Endothelial cell of umbilical vein (primary cell): Measurements from ENCODE around the gene HOXB7. TPM values are rescaled to one million over a fixed set of nuclear protein-coding genes. Genes with fewer than 3 reads are reported as not detected.

ENCODE experiments used
- BruUV-seq: library from RNA; stranded (reverse); fragments of 400-500 nt; replicated peaks from 2 replicates; lab custom pipeline; 2021; lab: Mats Ljungman, UMichigan
- CTCF ChIA-PET: fragments of 300-600, 350-600 bp; sonication (Branson Sonifier 250); formaldehyde crosslinking; loops from one replicate; lab custom pipeline; 2021; ENCODE audit warnings: antibody characterized with exemption, inconsistent platforms; lab: Charles Lee
- POLR2A ChIA-PET: fragments of 300-600, 350-600 bp; sonication (Branson Sonifier 250); formaldehyde crosslinking; loops from one replicate; lab custom pipeline; 2021; ENCODE audit warnings: antibody characterized with exemption, inconsistent platforms; lab: Charles Lee
- DNase-seq: peaks from one replicate; pipeline ENCODE4 v3.0.0-alpha.2; 2011; ENCODE audit warnings: low read depth, low spot score
- FAIRE-seq: peaks from 2 replicates; lab custom pipeline; 2011; peaks lifted over from hg19 to GRCh38; lab: Jason Lieb, UNC
- H2AFZ ChIP-seq: 2 replicates; pipeline ENCODE4 v1.6.0; 2012; ENCODE audit warnings: low read depth, low read length, control low read depth, inconsistent platforms
- H3K27ac ChIP-seq: 2 replicates; pipeline ENCODE4 v1.5.1; 2011; ENCODE audit warnings: low read depth, mild to moderate bottlenecking, control low read depth, low read length, moderate library complexity; ENCODE audit not compliant: insufficient read depth
- H3K27me3 ChIP-seq, 2 experiments: 2 replicates each; pipeline versions ENCODE4 v1.6.0 to v1.6.1; 2011; ENCODE audit warnings: low read length in 2 of 2, mixed read lengths in 1 of 2; ENCODE audit not compliant: control insufficient read depth in 2 of 2, insufficient read depth in 2 of 2
- H3K36me3 ChIP-seq, 2 experiments: 2 replicates in 1 of 2; 3 replicates in 1 of 2; pipeline ENCODE4 v1.5.1; 2011; ENCODE audit warnings: low read length in 2 of 2, mild to moderate bottlenecking in 1 of 2, moderate library complexity in 1 of 2; ENCODE audit not compliant: control insufficient read depth in 2 of 2, insufficient read depth in 2 of 2; ENCODE audit errors: extremely low read depth in 1 of 2
- H3K4me1 ChIP-seq: 3 replicates; pipeline ENCODE4 v1.5.1; 2011; ENCODE audit warnings: mild to moderate bottlenecking, low read length; ENCODE audit not compliant: control insufficient read depth, insufficient read depth; ENCODE audit errors: extremely low read depth
- H3K4me2 ChIP-seq: 2 replicates; pipeline ENCODE4 v1.6.1; 2011; ENCODE audit warnings: low read length, control low read depth, mixed read lengths; ENCODE audit not compliant: insufficient read depth
- H3K4me3 ChIP-seq, 3 experiments: fragments of 200-600 bp in 1 of 3; sonication (generic), shearing (Covaris generic) in 1 of 3; replicated peaks in 1 of 3; 2 replicates each; pipeline ENCODE4 v1.5.1; 2011 to 2016; ENCODE audit warnings: control low read depth in 3 of 3, low read length in 3 of 3, mild to moderate bottlenecking in 2 of 3, inconsistent platforms in 1 of 3, low read depth in 1 of 3, moderate library complexity in 1 of 3; ENCODE audit not compliant: insufficient read depth in 1 of 3
- H3K79me2 ChIP-seq: 2 replicates; pipeline ENCODE4 v1.6.0; 2012; ENCODE audit warnings: low read length, inconsistent platforms; ENCODE audit not compliant: control insufficient read depth, insufficient read depth
- H3K9ac ChIP-seq: replicated peaks from 2 replicates; pipeline ENCODE3; 2011; ENCODE audit warnings: low read length, control low read depth; ENCODE audit not compliant: insufficient read depth; ENCODE audit errors: extremely low read depth
- H3K9me1 ChIP-seq: replicated peaks from 3 replicates; pipeline ENCODE4 v1.6.0; 2011; ENCODE audit warnings: mild to moderate bottlenecking, low read length; ENCODE audit not compliant: control insufficient read depth, insufficient read depth; ENCODE audit errors: extremely low read depth
- H3K9me3 ChIP-seq: replicated peaks from 2 replicates; pipeline ENCODE4 v1.5.1; 2012; ENCODE audit warnings: low read length, inconsistent platforms; ENCODE audit not compliant: control insufficient read depth, insufficient read depth
- H4K20me1 ChIP-seq: replicated peaks from 2 replicates; pipeline ENCODE3; 2011; ENCODE audit warnings: mild to moderate bottlenecking, low read length; ENCODE audit not compliant: control insufficient read depth, insufficient read depth; ENCODE audit errors: extremely low read depth
- CTCF ChIP-seq, 2 donors: IDR thresholded peaks; 1 replicate in 1 of 2; 2 replicates in 1 of 2; pipeline ENCODE4 v1.5.1; 2011; ENCODE audit warnings: low read length in 2 of 2, mild to moderate bottlenecking in 2 of 2, moderate library complexity in 2 of 2, control low read depth in 1 of 2, inconsistent platforms in 1 of 2, low read depth in 1 of 2; ENCODE audit not compliant: insufficient read depth in 1 of 2; ENCODE audit errors: extremely low read depth in 1 of 2
- EZH2 ChIP-seq: IDR thresholded peaks from 2 replicates; pipeline ENCODE4 v1.6.1; 2012; ENCODE audit warnings: borderline replicate concordance, low read depth, mild to moderate bottlenecking, moderate library complexity, low read length, inconsistent platforms; ENCODE audit not compliant: severe bottlenecking
- FOS ChIP-seq: IDR thresholded peaks from 2 replicates; pipeline ENCODE4 v1.6.1; 2011; ENCODE audit warnings: mild to moderate bottlenecking, low read length, moderate library complexity, borderline replicate concordance; ENCODE audit not compliant: insufficient read depth
- GATA2 ChIP-seq: IDR thresholded peaks from 2 replicates; pipeline ENCODE4 v1.7.0; 2011; ENCODE audit warnings: low read depth, mild to moderate bottlenecking, moderate library complexity, mixed read lengths, low read length; ENCODE audit not compliant: insufficient read length, insufficient read depth
- JUN ChIP-seq: IDR thresholded peaks from 2 replicates; pipeline ENCODE4 v1.6.1; 2011; ENCODE audit warnings: borderline replicate concordance, low read depth; ENCODE audit not compliant: insufficient read length, insufficient read depth
- dilution Hi-C: fragments of 300-500 bp; cut with MboI; formaldehyde crosslinking; loops from one replicate; pipeline ENCODE4 v1.15.0; 2019; ENCODE audit warnings: low sequenced_read_pairs; ENCODE audit not compliant: extremely low pct_ligation_motif_present
- intact Hi-C: fragments of 100-400 bp; cut with micrococcal nuclease; formaldehyde crosslinking; loops from one replicate; pipeline ENCODE4 v1.10.0; 2022
- polyA plus RNA-seq, 4 experiments: library from polyadenylated mRNA; depleted of rRNA in 3 of 4; stranded (reverse) in 3 of 4; unstranded in 1 of 4; fragments of >200 nt; gene quantifications; 2 replicates each; pipeline versions ENCODE4 v1.2.1 to v1.2.3, GENCODE V29; 2011 to 2012; ENCODE audit warnings: missing spikeins in 1 of 4
- total RNA-seq: library from RNA; stranded (reverse); gene quantifications from 2 replicates; pipeline ENCODE4 v1.2.3, GENCODE V29; 2021

Gene HOXB7
- total and polyA plus RNA-seq, 2 donors (not counting 3 experiments of a cell fraction or from before 2014, with no cell fraction given), result 23.5 to 24.5 TPM

GRCh38 chr17:48626245-48627117, 15.7 kb upstream of the HOXB7 start, which contains the start of gene HOXB9:
Gene HOXB9, minus strand, starts transcription at chr17:48626358. Its CDS starts 89 bp downstream, at chr17:48626269.
- POLR2A ChIA-PET, result no interaction called here
- dilution Hi-C loops, result no loop called here
- no peaks in the 10 kb centered on the region for H3K9me1 ChIP-seq
- DNase-seq (peak; percentile 22), FAIRE-seq (peak; percentile 76)
- BruUV-seq, result no TSS peak
- H3K79me2 ChIP-seq, result no peaks in the 10 kb centered on the region
- CTCF ChIA-PET, result interaction anchor here (0.9 to 3.2 kb wide), 7 partner anchors 10 to 547 kb away, joined by 3 to 73 read pairs (median 4); no protein-coding TSS in a partner anchor
- H3K4me1 ChIP-seq, result peaks cover 13% of the 10 kb centered on the region
- peak within 1 kb of the TSS; percentile 86 for H2AFZ ChIP-seq
- peak within 1 kb of the TSS; percentile 82 for H3K4me2 ChIP-seq
- H3K27ac ChIP-seq, result no peak within 1 kb of the TSS
- no peaks in the 10 kb centered on the region for H3K9me3 ChIP-seq
- peaks cover 72 to 96% of the 10 kb centered on the region in 2 experiments for H3K27me3 ChIP-seq
- H3K36me3 ChIP-seq, result no peaks in the 10 kb centered on the region
- TF ChIP-seq JUN (no peak), EZH2 (peak; percentile 33)
- H3K9ac ChIP-seq, result peak within 1 kb of the TSS; percentile 38
- intact Hi-C loops, result no loop called here
- H3K4me3 ChIP-seq, result peak within 1 kb of the TSS; percentile 40 to 66 (median 64)
- no peaks in the 10 kb centered on the region for H4K20me1 ChIP-seq

GRCh38 chr17:48625495-48626244, 14.9 kb upstream of the HOXB7 start:
- intact Hi-C loops, result loop anchor here (1.0 kb wide), 1 partner anchor 11 kb away; no protein-coding TSS in a partner anchor
- H3K4me1 ChIP-seq, result peaks cover 13% of the 10 kb centered on the region
- no peak for TF ChIP-seq CTCF (IDR thresholded peaks at IDR 0.05; ENCODE audit: extremely low read depth in 1 of 2, insufficient read depth in 1 of 2, low read depth in 1 of 2, low read length in 2 of 2)
- TF ChIP-seq FOS, result peak; percentile 11
- TF ChIP-seq JUN, result no peak
- TF ChIP-seq GATA2, result no peak
- FAIRE-seq (peak; percentile 75), DNase-seq (peak; percentile 35)
- no peaks in the 10 kb centered on the region for H4K20me1 ChIP-seq
- no peaks in the 10 kb centered on the region for H3K36me3 ChIP-seq
- peak overlapping the region; percentile 82 for H3K4me2 ChIP-seq
- ChIA-PET POLR2A (interaction anchor here (0.6 kb wide), 1 partner anchor 16 kb away, joined by 3 read pairs; no protein-coding TSS in a partner anchor), CTCF (interaction anchor here (0.7 to 3.2 kb wide), 12 partner anchors 10 to 557 kb away, joined by 3 to 73 read pairs (median 3); no protein-coding TSS in a partner anchor)
- H3K79me2 ChIP-seq, result no peaks in the 10 kb centered on the region
- H3K27me3 ChIP-seq, result peaks cover 70 to 96% of the 10 kb centered on the region in 2 experiments
- H3K9ac ChIP-seq, result peak overlapping the region; percentile 38
- peak overlapping the region; percentile 40 to 66 (median 64) for H3K4me3 ChIP-seq
- H3K27ac ChIP-seq, result no peak overlapping the region
- H3K9me1 ChIP-seq, result no peaks in the 10 kb centered on the region
- dilution Hi-C loops, result no loop called here
- H3K9me3 ChIP-seq, result no peaks in the 10 kb centered on the region
- BruUV-seq, result no TSS peak
- H2AFZ ChIP-seq, result peak overlapping the region; percentile 86
